ENCODE data around the gene SDR9C7. TPM values are rescaled to one million over a fixed set of nuclear protein-coding genes. Genes with fewer than 3 reads are reported as not detected.
"Not testable (repeated sequence)": the region's sequence is repeated elsewhere in the genome, so short reads cannot be mapped to it uniquely, and the experiment has no call there.

Gene SDR9C7
- total RNA-seq, 2 experiments from 2014 or later, result not detected

DNA sequence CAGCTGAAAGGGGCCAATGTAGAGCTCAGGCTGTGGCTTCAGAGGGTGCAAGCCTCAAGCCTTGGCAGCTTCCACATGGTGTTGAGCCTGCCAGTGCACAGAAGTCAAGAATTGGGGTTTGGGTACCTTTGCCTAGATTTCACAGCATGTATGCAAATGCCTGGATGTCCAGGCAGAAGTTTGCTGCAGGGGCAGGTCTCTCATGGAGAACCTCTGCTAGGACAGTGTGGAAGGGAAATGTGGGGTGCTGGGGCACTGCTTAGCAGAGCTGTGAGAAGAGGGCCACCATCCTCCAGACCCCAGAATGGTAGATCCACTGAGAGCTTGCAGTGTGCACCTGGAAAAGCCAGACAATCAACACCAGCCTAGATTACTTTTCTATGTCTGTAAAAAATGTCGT is 9.2 kb upstream of the SDR9C7 start:
- CTCF ChIA-PET; H3K27ac Mint-ChIP-seq; DNase-seq; H3K4me3 Mint-ChIP-seq; H3K9me3 Mint-ChIP-seq (ENCODE audit: low read depth); H3K36me3 Mint-ChIP-seq; ATAC-seq: not testable (repeated sequence)
- peaks cover 15% of the 10 kb centered on the region for H3K4me1 Mint-ChIP-seq
- H3K27me3 Mint-ChIP-seq, result peaks cover 44% of the 10 kb centered on the region

DNA sequence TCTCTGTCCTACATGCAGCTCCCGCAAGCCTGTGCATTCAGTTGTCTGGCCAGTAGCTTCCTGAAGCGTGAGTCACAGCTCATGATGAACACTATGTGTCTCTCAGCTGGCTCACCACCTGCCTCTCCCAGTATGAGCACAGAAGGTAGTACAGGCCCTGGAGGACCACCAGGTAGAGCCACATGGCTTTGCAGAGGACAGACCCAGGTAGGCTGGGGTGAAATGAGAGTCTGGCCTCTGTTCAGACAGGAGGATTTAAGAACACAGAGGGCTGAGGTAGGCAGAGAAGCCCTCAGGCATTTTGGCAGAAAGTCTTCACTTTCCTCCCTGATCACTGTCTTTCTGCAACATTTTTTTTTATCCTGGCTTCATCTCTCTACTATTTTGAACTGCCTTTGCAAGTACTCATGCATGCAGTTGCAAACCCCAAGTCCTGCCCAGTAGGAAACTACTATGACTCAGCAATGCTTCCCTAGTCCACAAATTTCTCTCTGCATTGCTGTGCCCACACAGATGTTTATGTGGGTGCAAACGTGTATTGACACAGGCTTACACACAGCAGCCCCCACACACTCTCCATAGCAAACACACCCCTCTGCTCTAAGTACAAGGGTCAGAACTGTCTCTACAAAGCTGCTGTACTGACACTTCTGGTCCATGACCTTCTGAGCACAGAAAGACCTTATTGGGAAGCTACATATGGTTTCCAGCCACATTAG is 7.2 kb upstream of the SDR9C7 start:
- CTCF ChIA-PET, result no interaction called here
- ATAC-seq, result peak; percentile 89
- peak; percentile 64 for DNase-seq
- H3K27ac Mint-ChIP-seq, result peak overlapping the region; percentile 33
- peaks cover 2% of the 10 kb centered on the region for H3K36me3 Mint-ChIP-seq
- H3K27me3 Mint-ChIP-seq, result peaks cover 40% of the 10 kb centered on the region
- H3K4me1 Mint-ChIP-seq, result peaks cover 15% of the 10 kb centered on the region
- no peak overlapping the region for H3K4me3 Mint-ChIP-seq
- peaks cover 2% of the 10 kb centered on the region for H3K9me3 Mint-ChIP-seq (ENCODE audit: low read depth)

DNA sequence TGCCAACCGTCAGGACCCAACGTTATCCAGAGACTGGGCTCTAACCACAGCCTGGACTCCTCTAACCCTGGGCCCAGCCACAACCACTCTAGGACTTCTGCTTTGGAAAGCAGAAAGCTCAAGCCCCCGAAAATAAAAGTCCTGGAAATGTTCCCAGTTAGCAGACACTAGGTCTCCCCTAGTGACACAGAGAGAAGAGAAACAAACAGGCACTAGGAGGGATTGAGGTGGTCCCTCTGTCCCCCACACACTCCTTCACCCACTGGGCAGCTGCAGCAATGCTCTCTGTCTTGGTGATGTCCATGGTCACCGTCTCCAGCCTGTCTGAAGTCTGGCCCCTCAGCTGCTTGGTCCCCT is 6.7 kb upstream of the SDR9C7 start:
- DNase-seq; H3K36me3 Mint-ChIP-seq; H3K9me3 Mint-ChIP-seq (ENCODE audit: low read depth); CTCF ChIA-PET; H3K4me3 Mint-ChIP-seq; H3K27ac Mint-ChIP-seq: not testable (repeated sequence)
- peak; percentile 17 for ATAC-seq
- Mint-ChIP-seq H3K27me3 (peaks cover 35% of the 10 kb centered on the region), H3K4me1 (peaks cover 15% of the 10 kb centered on the region)

DNA sequence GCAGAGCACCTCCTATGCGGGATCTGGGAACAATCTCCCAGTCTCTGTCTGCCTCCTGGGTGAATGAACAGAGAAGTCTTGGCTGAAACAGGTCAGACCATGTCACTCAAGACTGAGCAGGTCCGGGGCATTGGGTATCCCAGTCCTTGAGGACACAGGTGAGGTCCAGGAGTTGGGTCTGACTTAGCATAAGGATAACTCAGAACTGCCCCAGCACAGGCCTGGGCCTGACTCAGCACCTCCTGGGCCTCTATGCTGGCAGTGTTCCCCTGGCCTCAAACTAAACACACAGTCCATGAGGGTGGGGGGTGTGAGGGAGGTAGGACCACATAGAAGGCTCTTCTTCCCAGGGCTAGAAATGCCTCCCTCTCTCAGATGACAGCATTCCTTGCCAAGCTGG is 1.5 kb upstream of the SDR9C7 start:
- H3K4me1 Mint-ChIP-seq, result peaks cover 3% of the 10 kb centered on the region
- CTCF ChIA-PET, result no interaction called here
- no peak for ATAC-seq
- no peak overlapping the region for H3K27ac Mint-ChIP-seq
- no peak for DNase-seq
- H3K36me3 Mint-ChIP-seq, result no peaks in the 10 kb centered on the region
- H3K27me3 Mint-ChIP-seq, result no peaks in the 10 kb centered on the region
- no peak overlapping the region for H3K4me3 Mint-ChIP-seq
- no peaks in the 10 kb centered on the region for H3K9me3 Mint-ChIP-seq (ENCODE audit: low read depth)

DNA sequence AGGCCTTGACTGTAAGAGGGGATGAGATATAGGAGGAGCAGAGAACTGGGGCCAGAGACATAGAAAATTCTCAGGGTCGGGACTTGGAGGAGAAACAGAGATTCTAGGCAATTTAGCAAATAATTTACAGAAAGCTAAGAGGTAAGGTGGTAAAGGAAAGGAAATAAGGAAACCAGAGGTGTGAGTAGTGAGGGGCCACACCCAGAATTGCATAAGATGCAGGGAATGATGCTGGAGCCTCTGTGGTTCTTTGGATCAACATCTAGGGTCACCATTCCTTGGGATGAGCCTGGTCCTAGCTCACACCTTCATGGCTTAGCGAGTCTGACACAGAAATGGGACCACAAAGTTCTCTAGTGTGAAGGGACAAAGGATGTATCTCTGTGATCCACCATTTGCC is 949 bp upstream of the SDR9C7 start:
- H3K9me3 Mint-ChIP-seq (ENCODE audit: low read depth), result no peaks in the 10 kb centered on the region
- H3K36me3 Mint-ChIP-seq, result no peaks in the 10 kb centered on the region
- H3K27me3 Mint-ChIP-seq, result no peaks in the 10 kb centered on the region
- peaks cover 3% of the 10 kb centered on the region for H3K4me1 Mint-ChIP-seq
- ATAC-seq, result no peak
- H3K4me3 Mint-ChIP-seq, result no peak overlapping the region
- CTCF ChIA-PET, result no interaction called here
- H3K27ac Mint-ChIP-seq, result no peak overlapping the region
- no peak for DNase-seq

DNA sequence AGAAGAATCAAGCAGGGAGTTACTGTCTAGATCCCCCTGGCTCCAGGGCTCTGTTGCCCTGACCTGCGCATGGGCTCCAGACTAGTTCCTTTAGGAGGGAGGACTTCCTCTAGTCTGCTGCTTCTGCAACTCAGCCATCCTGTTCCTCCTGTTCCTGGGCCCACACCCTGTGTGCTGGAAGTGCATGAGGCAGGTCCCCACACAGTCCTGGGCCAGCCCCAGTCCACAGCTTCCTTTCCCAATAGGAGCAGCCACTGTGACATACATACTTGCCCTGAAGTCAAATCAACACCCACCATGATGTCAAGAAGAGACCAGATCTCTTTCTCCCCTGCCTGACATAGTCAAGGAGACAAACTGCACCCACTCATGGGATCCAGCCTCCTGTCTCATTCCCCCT is 1.3 kb downstream of the SDR9C7 start:
- Mint-ChIP-seq H3K4me3 (no peak overlapping the region), H3K36me3 (no peaks in the 10 kb centered on the region), H3K27me3 (peaks cover 5% of the 10 kb centered on the region), H3K9me3 (ENCODE audit: low read depth) (no peaks in the 10 kb centered on the region), H3K27ac (no peak overlapping the region), H3K4me1 (peaks cover 3% of the 10 kb centered on the region)
- no peak for ATAC-seq
- no peak for DNase-seq
- CTCF ChIA-PET, result no interaction called here

DNA sequence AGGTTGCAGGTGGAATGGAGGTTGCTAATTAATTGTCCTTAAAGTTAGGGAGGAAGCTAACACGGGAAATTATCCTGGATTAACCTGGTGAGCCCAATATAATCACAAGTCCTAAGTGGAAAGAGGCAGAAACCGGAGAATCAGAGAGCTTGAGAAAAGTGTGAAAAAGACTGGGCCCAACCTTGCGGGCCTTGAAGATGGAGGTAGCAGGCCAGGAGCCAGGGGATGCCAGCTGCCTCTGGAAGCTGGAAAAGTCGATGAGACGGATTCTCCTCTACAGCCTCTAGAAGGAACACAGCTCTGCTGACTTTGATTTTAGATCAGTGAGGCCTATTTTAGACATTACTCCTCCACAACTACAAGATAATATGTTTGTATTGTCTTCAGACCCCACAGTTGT is 2.1 kb downstream of the SDR9C7 start:
- CTCF ChIA-PET, result no interaction called here
- peaks cover 3% of the 10 kb centered on the region for H3K4me1 Mint-ChIP-seq
- no peak overlapping the region for H3K27ac Mint-ChIP-seq
- H3K4me3 Mint-ChIP-seq, result no peak overlapping the region
- no peaks in the 10 kb centered on the region for H3K36me3 Mint-ChIP-seq
- H3K9me3 Mint-ChIP-seq (ENCODE audit: low read depth), result no peaks in the 10 kb centered on the region
- peaks cover 10% of the 10 kb centered on the region for H3K27me3 Mint-ChIP-seq
- DNase-seq (no peak), ATAC-seq (no peak)

DNA sequence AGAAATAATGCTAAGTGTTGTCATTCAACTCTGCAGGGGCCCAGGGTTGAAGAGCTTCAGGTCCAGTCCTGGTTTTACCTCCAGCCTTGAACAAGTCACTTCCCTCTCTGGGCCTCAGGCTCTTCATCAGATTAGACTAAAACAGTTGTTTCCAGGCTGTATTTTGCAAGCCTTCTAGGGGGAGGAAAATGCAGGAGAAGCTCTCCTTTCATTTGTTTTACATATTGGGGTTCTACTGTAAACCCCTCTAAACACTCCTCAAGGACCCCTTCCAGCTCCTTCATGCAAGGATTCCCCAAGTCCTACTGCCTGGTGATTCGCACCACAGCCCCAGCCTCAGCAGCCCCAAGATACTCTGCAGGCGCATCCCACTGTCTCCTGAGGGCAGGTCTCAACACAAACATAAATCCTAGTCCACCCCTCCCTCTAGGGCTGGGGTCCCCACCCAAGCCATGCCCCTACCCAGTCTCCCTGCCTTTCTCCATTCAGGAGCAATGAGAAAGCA is 2.7 kb downstream of the SDR9C7 start:
- no peaks in the 10 kb centered on the region for H3K36me3 Mint-ChIP-seq
- ATAC-seq (no peak), DNase-seq (no peak)
- CTCF ChIA-PET, result no interaction called here
- H3K27me3 Mint-ChIP-seq, result peaks cover 11% of the 10 kb centered on the region
- H3K9me3 Mint-ChIP-seq (ENCODE audit: low read depth), result no peaks in the 10 kb centered on the region
- H3K4me1 Mint-ChIP-seq, result peaks cover 3% of the 10 kb centered on the region
- no peak overlapping the region for H3K27ac Mint-ChIP-seq
- no peak overlapping the region for H3K4me3 Mint-ChIP-seq

DNA sequence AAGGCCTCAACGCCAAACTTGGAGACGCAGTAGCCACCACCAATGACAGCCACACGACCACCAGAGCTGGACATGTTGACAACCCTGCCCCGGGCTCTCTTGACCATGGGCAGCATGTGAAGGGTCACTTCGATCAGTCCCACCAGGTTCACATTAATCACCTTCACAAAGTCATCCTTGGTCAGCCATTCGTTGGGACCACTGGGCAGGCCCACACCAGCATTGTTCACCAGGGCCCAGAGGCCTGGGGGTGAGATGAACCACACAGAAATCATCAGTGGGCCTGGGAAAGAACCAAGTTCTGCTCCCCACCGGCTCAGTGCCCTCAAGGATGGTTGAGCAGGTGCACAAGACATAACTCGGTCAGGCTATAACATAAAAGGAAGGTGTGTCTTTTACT is 4.0 kb downstream of the SDR9C7 start:
- Mint-ChIP-seq H3K4me3 (no peak overlapping the region), H3K27ac (no peak overlapping the region), H3K4me1 (peaks cover 3% of the 10 kb centered on the region), H3K27me3 (peaks cover 15% of the 10 kb centered on the region), H3K9me3 (ENCODE audit: low read depth) (no peaks in the 10 kb centered on the region), H3K36me3 (no peaks in the 10 kb centered on the region)
- CTCF ChIA-PET, result interaction anchor here (0.6 kb wide), 1 partner anchor 122 kb away, joined by 3 read pairs; no protein-coding TSS in a partner anchor
- no peak for ATAC-seq
- DNase-seq, result no peak

DNA sequence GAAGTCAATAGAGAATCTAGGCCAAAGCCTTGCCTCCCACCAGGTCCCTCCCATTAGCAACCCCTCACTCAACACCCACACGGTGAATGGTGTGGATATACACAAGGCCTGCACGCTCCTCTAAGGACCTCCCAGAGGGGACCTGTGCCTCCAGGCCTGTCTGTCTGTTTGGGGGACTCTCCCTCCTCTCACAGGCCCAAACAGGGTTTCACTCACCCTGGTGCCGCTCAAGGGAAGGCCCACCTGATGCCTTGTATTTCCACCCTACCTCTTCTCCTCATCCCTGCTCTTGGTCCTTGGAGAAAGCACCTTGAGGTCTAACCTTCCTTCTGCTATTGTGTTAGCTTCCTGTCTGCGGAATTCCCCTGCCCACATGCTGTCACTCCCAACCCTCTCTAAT is 4.4 kb downstream of the SDR9C7 start:
- CTCF ChIA-PET, result no interaction called here
- ATAC-seq, result no peak
- Mint-ChIP-seq H3K27ac (no peak overlapping the region), H3K9me3 (ENCODE audit: low read depth) (no peaks in the 10 kb centered on the region), H3K4me3 (no peak overlapping the region), H3K4me1 (no peaks in the 10 kb centered on the region), H3K36me3 (no peaks in the 10 kb centered on the region), H3K27me3 (peaks cover 15% of the 10 kb centered on the region)
- no peak for DNase-seq

DNA sequence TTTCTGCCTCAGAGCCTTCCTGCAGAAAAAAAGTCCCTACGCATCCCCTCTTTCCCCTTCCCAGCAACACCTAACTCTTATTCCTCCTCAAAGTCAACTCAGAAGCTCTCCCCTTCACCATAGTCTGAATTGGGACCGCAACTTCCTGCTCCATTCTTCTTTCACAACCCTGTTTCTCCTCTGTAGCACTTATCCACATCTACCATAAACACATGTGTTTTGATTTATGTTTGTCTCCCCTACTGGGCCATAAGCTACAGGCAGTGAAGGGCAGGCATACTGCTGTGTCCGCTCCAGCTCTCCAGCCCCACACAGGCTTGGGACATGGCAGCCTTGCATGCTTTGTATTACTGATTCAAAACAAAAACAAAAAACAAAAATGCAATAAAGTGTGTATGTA is 5.9 kb downstream of the SDR9C7 start:
- DNase-seq, result no peak
- H3K36me3 Mint-ChIP-seq, result no peaks in the 10 kb centered on the region
- ATAC-seq, result no peak
- no peak overlapping the region for H3K27ac Mint-ChIP-seq
- peaks cover 15% of the 10 kb centered on the region for H3K27me3 Mint-ChIP-seq
- no peak overlapping the region for H3K4me3 Mint-ChIP-seq
- no peaks in the 10 kb centered on the region for H3K4me1 Mint-ChIP-seq
- no peaks in the 10 kb centered on the region for H3K9me3 Mint-ChIP-seq (ENCODE audit: low read depth)
- CTCF ChIA-PET, result no interaction called here

DNA sequence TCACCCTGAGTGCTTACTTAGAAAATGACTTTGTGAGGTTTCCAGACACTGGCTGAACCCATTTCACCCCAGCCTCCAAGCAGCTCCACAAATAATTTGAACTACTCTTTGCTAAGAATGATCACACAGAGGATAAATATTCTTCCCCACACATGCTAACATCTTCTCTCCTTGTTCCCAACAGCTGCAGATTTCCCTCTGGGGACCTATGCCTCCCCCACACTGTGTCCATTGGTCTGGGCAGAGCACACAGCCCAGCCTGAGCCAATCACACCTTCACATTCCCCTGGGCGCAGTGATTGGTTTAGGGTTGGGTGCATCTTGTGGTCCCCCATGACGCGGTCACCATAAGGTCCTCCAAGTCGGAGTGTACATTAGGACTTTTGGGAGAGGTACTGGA is 6.9 kb downstream of the SDR9C7 start:
- H3K36me3 Mint-ChIP-seq, result no peaks in the 10 kb centered on the region
- ATAC-seq, result no peak
- H3K9me3 Mint-ChIP-seq (ENCODE audit: low read depth), result no peaks in the 10 kb centered on the region
- peaks cover 15% of the 10 kb centered on the region for H3K27me3 Mint-ChIP-seq
- H3K4me1 Mint-ChIP-seq, result no peaks in the 10 kb centered on the region
- no peak overlapping the region for H3K27ac Mint-ChIP-seq
- no peak overlapping the region for H3K4me3 Mint-ChIP-seq
- DNase-seq, result no peak
- CTCF ChIA-PET, result no interaction called here

DNA sequence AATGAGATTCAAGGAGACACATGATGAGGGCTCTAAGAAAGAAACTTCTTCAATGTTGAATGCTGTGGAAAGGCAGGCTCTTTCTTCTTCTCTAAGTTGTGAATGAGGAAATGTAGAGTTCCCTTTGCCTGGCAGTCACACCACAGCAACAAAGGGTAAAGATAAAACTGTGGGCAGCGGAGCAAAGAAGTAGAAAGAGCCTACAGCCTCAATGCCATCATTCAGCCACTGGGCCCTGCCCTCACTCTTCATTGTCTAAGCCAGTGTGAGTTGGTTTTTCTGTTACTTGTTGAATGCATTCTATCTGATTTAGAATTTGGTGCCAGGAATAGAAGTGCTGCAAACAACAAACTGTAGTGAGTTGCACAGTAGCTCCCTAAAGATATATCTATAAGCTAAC is 12.2 kb downstream of the SDR9C7 start:
- no peaks in the 10 kb centered on the region for H3K36me3 Mint-ChIP-seq
- CTCF ChIA-PET, result no interaction called here
- no peak overlapping the region for H3K4me3 Mint-ChIP-seq
- H3K9me3 Mint-ChIP-seq (ENCODE audit: low read depth), result peaks cover 2% of the 10 kb centered on the region
- DNase-seq (no peak), ATAC-seq (no peak)
- no peaks in the 10 kb centered on the region for H3K4me1 Mint-ChIP-seq
- no peak overlapping the region for H3K27ac Mint-ChIP-seq
- H3K27me3 Mint-ChIP-seq, result peaks cover 19% of the 10 kb centered on the region

DNA sequence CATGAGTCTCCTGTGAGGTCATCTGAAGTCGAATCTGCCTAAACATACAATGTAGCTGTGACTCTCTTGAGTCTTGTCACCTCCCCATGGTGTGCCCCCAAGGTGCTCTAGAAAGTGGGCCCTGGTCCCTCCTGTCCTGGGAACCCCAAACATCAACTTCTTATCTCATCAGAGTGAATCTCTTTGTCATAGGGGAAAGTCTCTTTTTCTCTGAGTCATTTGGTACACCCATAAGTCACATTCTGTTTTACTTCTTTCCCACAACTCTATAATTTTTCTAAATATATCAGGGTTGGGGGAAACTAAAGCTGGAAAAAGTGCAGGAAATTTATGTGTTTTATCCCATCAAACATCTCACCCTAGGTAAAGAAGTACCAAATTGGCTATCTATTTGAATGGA is 12.9 kb downstream of the SDR9C7 start:
- peaks cover 2% of the 10 kb centered on the region for H3K9me3 Mint-ChIP-seq (ENCODE audit: low read depth)
- no peak overlapping the region for H3K4me3 Mint-ChIP-seq
- no peak overlapping the region for H3K27ac Mint-ChIP-seq
- H3K36me3 Mint-ChIP-seq, result no peaks in the 10 kb centered on the region
- H3K27me3 Mint-ChIP-seq, result peaks cover 17% of the 10 kb centered on the region
- H3K4me1 Mint-ChIP-seq, result no peaks in the 10 kb centered on the region
- DNase-seq (no peak), ATAC-seq (no peak)
- CTCF ChIA-PET, result no interaction called here

DNA sequence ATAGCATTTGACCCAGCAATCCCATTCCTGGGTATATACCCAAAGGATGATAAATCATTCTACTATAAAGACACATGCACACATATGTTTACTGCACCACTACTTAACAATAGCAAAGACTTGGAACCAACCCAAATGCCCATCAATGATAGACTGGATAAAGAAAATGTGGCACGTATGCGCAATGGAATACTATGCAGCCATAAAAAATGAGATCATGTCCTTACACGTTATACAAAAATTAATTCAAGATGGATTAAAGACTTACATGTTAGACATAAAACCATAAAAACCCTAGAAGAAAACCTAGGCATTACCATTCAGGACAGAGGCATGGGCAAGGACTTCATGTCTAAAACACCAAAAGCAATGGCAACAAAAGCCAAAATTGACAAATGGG is 16.1 kb downstream of the SDR9C7 start:
- CTCF ChIA-PET; DNase-seq; H3K27ac Mint-ChIP-seq; H3K9me3 Mint-ChIP-seq (ENCODE audit: low read depth); H3K4me3 Mint-ChIP-seq; H3K4me1 Mint-ChIP-seq; ATAC-seq; H3K36me3 Mint-ChIP-seq: not testable (repeated sequence)
- H3K27me3 Mint-ChIP-seq, result peaks cover 18% of the 10 kb centered on the region

All from activated CD8-positive, alpha-beta memory T cell treated with anti-CD3 and anti-CD28 coated beads, Interleukin-2, amount 10 ng/mL, durations not matched to agents 7 days and 5 days (primary cell).